NK-92 (cell line): Measurements from ENCODE around the gene MYL3.

ENCODE experiments used
- DNase-seq: peaks from one replicate; lab custom pipeline; 2025; ENCODE audit not compliant: unreplicated experiment; lab: John Stamatoyannopoulos, UW

Gene MYL3

DNA sequence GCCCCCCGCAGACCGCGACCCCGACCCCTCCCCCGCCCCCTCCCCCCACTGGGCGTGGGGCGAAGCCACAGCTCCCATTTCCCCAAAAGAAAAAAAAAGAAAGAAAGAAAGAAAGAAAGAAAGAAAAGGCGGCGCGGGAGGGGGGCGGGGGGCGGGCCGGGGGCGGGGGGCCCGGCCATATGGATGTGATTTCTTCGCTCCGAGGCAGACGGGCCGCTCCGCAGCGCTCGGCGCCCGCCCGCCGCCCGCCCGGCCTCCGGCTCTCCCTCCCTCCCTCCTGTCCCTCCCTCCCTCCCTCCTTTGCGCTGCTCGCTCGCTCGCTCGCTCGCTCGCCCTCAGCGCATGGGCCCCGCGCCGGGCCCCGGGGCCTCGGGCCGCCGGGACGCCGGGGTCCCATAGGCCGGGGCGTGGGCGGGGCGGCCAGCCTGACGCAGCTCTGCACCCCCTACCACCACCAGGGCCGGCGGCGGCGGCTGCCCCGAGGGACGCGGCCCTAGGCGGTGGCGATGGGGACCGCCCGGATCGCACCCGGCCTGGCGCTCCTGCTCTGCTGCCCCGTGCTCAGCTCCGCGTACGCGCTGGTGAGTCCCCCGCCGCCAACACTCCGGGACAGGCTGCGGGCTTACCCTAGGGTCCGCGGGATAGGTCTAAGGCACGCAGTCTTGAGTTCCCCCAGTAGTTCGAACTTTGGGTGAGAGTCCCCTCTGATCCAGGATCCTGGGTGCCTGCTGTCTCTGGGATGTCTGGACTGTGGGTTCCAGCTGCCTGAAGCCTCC is 20.0 kb upstream of the MYL3 start:
- DNase-seq, result no peak

- DNase-seq, result no peak
Observed at GRCh38 chr3:46882377-46883053, 19.3 kb upstream of the MYL3 start.

- no peak for DNase-seq
Observed at GRCh38 chr3:46881596-46882376, 18.5 kb upstream of the MYL3 start.

DNA sequence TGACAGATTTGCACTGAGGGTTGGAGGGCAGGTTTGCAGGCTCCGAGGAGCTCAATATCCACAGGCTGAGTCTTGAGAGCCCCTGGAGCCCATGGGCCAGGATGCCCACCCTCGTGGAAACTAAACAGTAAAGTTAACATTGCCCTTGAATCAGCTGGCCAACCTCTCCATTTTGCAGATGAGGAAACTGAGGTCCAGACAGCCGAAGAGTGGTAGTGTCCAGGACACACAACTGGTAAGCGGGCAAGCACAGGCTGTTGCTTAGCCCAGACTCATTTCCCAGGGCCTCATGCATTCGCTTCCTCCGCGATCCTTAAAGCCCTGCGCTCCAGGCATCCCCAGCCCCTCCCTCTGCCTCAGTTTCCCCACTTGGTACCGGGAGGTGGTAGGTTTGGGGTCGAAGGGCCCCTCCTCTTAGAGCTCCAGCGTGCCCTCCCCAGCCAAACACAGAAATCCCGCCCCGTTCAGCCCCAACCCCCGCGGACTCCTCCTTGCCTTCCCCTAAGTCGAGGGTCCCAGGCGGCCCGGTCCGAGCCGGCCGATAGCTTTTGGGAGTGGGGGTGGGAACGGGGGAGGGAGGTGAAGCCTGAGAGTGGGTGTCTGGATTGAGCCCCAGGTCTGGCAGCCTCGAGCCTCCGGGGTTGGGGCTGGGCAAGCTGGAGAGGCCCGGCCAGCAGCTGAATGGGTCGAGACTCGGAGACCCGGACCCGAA is 17.8 kb upstream of the MYL3 start:
- DNase-seq, result no peak

DNA sequence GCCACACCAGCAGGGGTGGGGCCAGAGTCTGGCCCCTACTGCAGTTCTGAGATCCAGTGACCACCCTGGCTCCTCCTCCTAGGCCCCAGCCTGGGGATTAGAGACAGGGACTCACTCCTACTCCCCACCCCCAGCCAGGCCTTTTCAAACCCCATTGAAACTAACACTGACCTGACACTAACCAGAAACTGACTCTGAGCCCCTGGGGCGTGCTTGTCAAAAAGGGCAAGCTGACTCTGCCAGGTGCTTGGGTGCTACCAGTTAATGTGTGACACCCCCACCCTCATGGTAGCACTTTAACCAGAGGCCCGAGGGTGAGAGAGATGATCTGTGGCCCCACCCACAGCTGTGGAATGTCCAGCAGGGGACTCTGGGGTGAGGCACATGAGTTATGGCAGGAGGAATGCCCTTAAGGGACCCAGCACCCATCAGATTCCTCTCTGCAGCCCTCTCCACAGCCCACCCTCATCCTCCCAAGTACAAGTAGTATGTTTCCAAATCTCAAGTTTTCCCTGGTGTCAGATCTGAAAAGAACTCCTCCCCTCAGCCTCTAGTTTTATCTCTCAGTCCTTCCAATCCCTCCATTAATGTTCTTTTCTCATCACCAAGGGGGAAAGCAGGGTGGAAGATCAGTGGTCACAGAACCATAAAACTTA is 15.7 kb upstream of the MYL3 start:
- no peak for DNase-seq

DNA sequence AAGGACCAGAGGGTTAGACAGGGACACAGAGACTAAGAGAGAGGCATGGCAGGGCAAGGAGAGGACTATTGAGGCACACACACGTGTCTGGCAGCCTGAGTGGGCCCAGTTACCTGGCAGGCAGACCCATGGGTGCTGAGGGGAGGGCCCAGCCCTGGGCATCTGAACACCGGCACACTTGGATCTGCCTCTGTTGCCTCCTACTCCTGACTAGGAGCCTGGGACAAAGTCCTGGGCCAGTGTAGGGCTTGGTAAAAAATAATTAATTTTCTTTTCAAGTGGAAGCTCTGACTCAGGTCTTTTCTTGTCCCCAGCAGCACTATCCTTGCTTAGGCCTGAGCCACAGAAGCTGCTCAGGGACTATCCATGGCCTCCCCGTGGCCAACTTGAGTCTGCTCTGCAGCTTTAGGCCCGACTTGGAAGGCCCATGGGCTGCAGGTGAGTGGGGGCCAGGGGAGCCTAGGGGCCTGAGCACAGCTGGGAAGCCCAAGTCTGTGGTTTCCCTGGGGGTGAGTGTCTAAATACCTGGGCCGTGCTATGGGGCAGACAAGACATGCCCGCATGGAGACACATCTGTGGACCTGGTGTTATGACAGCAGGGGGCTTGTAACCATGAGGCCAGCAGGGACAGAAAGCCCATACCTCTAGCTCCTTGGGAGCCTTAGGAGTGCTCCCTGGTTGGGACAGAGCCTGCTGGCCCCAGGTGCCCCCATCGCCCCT is 14.3 kb upstream of the MYL3 start, which contains the start of gene PTH1R:
PTH1R (plus strand) TSS at position 316 of the 720 bp plus-strand sequence. CDS start 5,839 bp downstream, outside the sequence.
- DNase-seq, result no peak

- DNase-seq, result no peak
Observed at GRCh38 chr3:46876313-46877300, 13.4 kb upstream of the MYL3 start.

GRCh38 chr3:46875560-46875959 is 12.3 kb upstream of the MYL3 start:
- DNase-seq, result no peak

GRCh38 chr3:46874430-46874829 is 11.2 kb upstream of the MYL3 start:
- no peak for DNase-seq

- no peak for DNase-seq
Observed at GRCh38 chr3:46873521-46873920, 10.3 kb upstream of the MYL3 start.

DNA sequence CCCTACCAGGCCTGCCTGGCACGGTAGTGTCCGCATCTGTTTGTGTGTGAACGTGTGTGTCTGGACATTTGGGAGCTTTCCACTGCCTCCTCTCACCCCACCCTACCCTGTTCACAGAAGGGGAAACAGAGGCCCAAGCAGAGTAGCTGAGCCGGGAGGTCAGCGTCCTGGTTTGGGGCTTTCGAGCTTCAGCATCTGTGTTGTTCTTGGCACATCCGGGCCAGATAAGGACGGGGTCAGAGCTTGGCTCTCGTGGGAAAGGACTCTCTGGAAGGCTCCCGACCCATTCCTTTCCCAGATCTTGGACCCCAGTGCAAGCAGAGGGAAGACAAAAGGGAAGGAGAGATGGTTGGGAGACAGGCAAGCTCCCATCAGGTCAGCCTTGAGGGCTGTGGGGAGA is 8.0 kb upstream of the MYL3 start:
- no peak for DNase-seq

- no peak for DNase-seq
Observed at GRCh38 chr3:46870651-46871050, 7.4 kb upstream of the MYL3 start.

- no peak for DNase-seq
Observed at GRCh38 chr3:46869440-46869839, 6.2 kb upstream of the MYL3 start.

DNA sequence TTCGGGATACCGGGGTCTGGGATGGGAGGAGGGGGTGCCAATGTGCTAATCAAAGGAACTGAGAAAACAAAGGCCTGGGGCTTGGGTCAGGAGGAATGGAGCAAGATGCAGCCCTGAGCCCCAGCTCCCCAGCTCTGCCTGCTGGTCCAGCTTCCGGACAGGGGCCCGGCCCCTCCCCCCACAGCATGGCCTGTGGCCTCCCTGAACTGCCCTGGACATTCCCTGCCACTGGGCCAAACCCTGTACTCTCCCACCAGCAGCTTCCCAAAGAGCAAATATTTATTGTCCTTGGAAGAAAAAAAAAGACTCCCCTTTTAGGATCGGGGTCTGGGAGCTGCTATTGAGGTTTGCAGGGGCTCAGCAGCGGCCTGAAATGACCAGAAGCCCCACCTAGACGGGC is 5.7 kb upstream of the MYL3 start:
- no peak for DNase-seq

GRCh38 chr3:46868287-46868686 is 5.0 kb upstream of the MYL3 start:
- DNase-seq, result no peak

GRCh38 chr3:46867550-46867898 is 4.3 kb upstream of the MYL3 start:
- DNase-seq, result no peak

GRCh38 chr3:46866720-46867549 is 3.7 kb upstream of the MYL3 start:
- no peak for DNase-seq

GRCh38 chr3:46866032-46866595 is 2.9 kb upstream of the MYL3 start:
- no peak for DNase-seq
